Activated T-cell treated with anti-CD3 and anti-CD28 coated beads, Interleukin-2, amount 50 U/mL, for 48 hours (primary cell): Measurements from ENCODE around the gene GLB1L2.
"Not testable (repeated sequence)": the region's sequence is repeated elsewhere in the genome, so short reads cannot be mapped to it uniquely, and the experiment has no call there.

Experiments used
- DNase-seq, 2 experiments: peaks; one replicate each; pipeline ENCODE4 v3.0.0-alpha.2; 2020

The GLB1L2 gene

DNA sequence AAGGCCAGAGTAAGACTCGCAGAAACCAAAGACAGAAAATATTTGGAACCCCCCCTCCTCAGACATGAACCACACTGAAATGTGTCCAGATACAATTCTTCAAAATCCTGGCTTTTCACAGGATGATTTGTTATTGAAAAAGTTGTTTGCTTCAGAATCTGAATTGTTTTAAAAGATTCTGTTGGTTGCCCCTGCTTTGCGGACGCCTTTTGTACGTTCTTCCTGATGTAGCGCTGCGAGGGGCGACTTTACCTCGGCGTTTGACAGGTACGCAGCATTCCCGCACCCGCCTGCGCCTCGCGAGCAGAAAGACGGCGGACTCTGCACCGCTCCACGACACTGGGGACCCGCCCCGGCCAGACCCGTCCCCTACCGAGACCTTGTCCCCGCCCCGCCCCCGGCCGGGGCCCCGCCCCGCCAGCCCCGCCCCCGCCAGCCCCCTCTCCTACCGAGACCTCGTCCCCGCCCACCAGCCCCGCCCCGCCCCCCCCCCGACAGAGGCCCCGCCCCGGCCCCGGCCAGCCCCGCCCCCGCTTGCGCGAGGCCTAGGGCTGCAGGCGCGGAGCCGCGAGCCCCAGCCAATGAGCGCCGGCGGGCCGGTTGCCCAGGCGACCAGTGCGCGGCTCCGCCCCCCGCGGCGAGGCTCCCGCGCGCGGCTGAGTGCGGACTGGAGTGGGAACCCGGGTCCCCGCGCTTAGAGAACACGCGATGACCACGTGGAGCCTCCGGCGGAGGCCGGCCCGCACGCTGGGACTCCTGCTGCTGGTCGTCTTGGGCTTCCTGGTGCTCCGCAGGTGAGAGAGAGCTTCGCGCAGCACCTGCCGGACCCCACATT is at the start of gene GLB1L2:
TSS of gene GLB1L2 (plus strand) at position 635 of the 835 bp plus-strand sequence. CDS start at position 709, 74 bp downstream.
- peak; percentile 86 to 88 for DNase-seq

DNA sequence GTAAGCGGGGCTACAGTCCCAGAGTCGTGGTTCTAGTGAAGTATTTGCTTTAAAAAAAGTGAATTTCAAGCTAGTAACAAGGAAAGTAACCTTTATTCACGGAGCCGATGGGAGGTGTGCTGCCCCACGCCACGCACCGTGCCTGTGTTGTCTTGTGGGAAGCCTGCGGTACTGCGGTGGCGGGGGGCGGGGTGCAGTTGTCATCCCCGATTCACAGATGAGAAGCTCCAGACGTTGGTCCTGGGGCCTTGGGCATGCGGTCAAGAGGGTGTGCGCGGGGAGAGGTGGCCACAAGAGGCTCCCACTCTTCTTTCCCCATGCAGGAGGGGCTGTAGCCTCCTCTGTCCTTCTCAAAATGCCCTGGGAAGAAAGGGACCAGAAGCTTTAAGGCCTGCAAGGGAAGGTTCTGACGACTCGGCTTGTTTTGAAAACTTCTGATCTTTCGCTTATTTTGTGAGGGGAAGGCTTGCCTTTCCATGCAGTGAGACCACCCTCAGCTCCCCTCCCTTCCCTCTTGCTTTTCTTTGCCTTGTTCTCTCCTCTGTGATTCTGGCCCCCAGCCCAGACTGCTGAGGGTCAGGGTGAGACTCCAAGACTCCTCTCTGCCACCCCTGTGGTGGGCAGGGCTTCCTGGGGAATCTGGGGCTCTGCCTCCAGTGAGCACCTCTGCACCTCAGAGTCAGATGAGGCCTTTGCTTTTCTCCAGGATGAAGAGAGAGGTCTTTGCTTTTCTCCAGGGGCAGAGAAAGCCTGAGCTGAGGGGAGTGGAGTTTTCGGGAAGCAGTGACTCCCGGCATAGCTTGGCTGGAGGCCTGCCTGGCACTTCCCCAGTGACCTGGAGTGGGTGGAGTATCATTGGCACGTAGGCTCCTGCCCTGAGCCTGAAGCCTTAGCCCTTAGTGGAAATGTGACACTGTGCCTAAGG is 49.4 kb upstream of the GLB1L2 start:
- no peak for DNase-seq

DNA sequence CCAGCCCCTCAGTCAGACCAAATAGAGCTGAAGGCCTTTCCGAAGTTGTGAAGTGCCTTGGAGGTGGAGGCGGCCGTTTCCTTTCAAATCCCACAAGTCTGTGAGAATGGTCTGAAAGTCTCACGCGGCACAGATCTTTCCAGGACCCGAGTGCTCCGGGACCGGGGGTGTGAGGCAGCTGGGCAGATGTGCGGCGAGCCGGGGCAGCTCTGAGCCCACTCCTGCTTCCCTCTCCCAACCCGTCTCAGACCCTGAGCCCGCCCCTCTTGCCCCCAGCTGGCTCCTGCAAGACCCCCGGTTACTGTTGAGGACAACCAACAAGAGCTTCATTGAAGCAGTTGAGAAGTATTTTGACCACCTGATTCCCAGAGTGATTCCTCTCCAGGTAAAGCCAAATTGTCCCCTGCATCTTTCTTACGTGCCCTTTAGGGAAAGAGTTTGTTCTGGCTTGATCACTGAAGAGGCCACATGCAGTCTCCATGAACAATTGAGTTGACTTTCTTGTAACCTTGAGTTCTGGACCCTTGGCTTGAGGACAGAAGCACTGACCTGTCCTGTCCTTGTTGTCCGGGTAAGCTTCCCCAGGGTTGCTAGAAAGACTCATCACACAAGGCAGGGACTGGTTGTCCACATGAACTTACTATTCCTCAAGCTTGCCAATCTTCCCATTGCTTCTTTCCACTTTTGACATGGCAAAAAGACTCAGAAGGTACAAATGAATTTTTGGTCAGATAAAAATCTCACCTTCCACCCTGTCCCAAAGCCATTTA is 48.1 kb upstream of the GLB1L2 start:
- no peak for DNase-seq

DNA sequence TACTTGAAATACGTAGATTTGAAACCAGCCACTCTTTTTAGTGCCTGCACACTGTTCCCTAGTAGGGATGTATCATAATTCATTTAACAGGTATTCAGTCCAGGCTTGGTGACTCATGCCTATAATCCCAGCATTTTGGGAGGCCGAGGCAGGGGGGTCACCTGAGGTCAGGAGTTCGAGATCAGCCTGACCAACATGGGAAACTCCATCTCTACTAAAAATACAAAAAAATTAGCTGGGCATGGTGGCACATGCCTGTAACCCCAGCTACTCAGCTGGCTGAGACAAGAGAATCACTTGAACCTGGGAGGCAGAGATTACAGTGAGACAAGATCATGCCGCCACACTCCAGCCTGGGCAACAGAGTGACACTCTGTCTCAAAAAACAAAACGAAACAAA is 47.4 kb upstream of the GLB1L2 start:
- not testable (repeated sequence) for DNase-seq

GRCh38 chr11:134287561-134287960 is 44.2 kb upstream of the GLB1L2 start:
- no peak for DNase-seq

DNA sequence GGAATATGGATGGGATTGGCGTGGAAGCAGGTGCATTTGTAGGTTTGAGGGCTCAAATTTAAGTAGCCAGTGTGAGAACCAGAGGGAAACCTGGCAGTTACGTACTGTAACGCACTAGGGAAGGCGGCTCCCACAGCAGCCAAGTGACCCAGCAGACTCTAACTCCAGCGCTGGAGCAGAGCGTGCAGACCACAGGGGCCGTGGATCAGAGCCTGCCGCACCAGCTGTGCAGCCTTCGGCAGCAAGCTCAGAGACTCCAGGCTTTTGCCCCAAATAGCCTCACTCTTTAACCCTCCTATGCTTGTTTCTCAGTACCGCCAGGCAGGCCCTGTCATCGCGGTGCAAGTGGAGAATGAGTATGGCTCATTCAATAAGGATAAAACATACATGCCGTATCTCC is 43.3 kb upstream of the GLB1L2 start:
- no peak for DNase-seq

DNA sequence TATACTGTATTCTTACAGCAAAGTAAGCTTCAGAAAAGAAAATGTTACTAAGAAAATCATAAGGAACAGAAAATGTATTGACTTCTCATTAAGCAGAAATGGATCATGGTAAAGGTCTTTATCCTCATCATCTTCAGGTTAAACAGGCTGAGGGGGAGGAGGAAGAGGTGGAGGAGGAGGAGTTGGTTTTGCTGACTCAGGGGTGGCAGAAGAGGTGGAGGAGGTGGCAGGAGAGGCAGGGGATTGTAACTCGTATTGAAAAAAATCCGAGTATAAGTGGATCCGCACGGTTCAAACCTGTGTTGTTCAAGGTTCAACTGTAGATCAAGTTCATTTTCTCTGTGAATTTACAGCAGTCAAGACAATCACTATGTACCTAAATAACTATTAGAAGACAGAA is 42.6 kb upstream of the GLB1L2 start:
- DNase-seq, result no peak

GRCh38 chr11:134289789-134290188 is 42.0 kb upstream of the GLB1L2 start:
- no peak for DNase-seq

- DNase-seq, result no peak
Observed at GRCh38 chr11:134290646-134291045, 41.1 kb upstream of the GLB1L2 start.

GRCh38 chr11:134291196-134291595 is 40.6 kb upstream of the GLB1L2 start:
- DNase-seq, result no peak

- no peak for DNase-seq
Observed at GRCh38 chr11:134292661-134293060, 39.1 kb upstream of the GLB1L2 start.

GRCh38 chr11:134293119-134294113 is 38.4 kb upstream of the GLB1L2 start:
- no peak for DNase-seq

DNA sequence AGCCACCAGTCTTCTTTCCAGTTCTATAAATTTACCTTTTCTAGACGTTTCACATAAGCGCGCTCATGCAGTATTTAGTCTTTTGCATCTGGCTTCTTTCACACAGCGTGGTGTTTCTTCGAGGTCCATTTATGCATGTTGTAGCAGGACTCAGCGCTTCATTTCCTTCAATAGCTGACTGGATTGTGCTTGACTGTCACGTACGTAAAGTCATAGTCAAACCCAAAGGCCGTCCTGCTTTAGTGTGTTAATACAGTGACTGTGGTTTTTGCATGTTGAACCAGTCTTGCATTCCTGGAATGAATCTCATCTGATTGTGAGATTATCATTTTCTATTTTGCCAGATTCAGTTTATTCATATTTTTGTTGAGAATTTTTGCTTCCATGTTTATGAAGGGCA is 37.1 kb upstream of the GLB1L2 start:
- no peak for DNase-seq

- no peak for DNase-seq
Observed at GRCh38 chr11:134312223-134312622, 19.6 kb upstream of the GLB1L2 start.

GRCh38 chr11:134312807-134313206 is 19.0 kb upstream of the GLB1L2 start:
- no peak for DNase-seq

DNA sequence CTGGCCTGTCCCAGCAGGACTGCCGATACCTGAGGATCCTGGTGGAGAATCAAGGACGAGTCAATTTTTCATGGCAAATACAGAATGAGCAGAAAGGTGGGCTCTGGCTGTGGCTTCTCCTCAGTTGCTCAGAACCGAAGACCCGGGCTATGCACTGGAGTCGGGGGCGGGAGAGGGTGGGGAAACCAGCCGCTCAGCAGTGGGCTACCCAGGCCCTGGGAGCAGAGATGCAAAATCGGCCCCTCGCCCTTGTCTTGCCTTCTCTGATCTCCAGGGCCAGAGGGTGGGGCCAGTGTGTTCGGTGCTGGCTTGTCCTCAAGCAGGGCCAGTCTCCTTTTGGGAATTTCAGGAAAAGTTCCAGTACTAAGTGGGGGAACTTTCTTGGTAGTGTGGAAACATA is 18.4 kb upstream of the GLB1L2 start:
- no peak for DNase-seq

DNA sequence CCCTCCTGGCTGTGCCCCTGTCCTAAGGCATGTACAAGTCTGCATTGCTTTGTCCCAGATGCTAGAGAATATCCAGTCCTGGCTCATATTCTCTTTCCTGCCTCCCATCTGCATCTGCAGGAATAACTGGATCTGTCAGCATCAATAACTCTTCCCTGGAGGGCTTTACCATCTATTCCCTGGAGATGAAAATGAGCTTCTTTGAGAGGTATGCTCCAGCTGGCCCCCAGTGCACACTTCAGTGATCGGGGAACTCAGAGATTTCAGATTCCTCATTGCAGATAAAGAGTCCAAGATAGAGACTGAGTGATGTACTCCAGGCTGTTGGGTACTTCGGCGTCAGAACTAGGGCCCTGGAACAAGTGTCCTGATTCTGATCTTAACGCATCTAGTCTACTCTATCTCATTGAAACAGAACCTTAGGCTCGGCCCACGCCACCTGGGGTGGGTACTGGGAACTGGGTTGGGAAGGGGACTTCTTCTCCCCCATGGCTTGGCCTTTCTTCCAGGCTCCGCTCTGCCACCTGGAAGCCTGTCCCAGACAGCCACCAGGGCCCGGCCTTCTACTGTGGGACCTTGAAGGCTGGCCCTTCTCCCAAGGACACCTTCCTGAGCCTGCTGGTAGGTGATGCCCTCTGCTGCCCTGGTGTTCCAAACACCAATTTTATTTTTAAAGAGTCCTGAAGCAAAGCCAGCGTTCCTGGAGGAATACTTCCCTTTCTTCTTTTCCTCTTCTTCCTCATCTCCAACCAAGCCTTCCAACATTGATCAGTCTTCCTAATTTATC is 17.8 kb upstream of the GLB1L2 start:
- DNase-seq, result no peak

DNA sequence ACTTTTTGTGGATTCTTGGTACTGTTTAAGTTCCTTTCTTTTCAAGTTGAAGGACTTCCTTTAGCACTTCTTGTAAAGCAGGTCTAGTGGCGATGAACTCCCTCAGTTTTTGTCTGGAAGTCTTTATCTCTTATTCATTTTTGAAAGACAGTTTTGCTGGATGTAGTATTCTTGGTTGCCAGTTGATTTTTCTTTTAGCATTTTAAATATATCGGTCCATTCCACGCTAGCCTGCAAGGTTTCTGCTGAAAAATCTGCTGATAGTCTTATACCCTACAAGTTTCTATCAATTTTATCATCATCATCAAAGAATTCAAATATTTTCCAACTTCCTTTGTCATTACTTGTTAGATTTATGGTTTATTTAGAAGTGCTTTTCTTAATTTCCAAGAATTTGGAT is 14.7 kb upstream of the GLB1L2 start:
- DNase-seq, result no peak

- DNase-seq, result not testable (repeated sequence)
Observed at GRCh38 chr11:134321373-134321772, 10.4 kb upstream of the GLB1L2 start.

DNA sequence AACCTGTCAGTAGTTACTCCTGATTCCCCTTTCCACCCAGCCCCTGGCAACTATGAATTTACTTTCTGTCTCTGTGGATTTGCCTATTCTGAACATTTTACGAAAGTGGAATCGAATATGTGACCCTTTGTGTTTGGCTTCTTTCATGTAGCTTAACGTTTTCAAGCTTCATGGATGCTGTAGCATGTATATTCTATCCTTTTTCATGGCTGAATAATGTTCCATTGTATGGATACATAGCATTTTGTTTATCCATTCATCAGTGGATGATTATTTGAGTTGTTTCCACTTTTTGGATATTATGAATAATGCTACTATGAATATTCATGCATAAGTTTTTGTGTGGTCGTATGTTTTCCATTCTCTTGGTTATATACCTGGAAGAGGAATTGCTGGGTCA is 9.2 kb upstream of the GLB1L2 start:
- no peak for DNase-seq

- no peak for DNase-seq
Observed at GRCh38 chr11:134328433-134328832, 3.4 kb upstream of the GLB1L2 start.
